ENCODE results near the gene YBEY. TPM values are rescaled to one million over a fixed set of nuclear protein-coding genes. Genes with fewer than 3 reads are reported as not detected.

The YBEY gene
- total and polyA plus RNA-seq, 2 of the 13 experiments (the other 11 are each of a cell fraction or from before 2014, with no cell fraction given) = 6.5 to 8.9 TPM

- H3K4me1 ChIP-seq (ENCODE audit: insufficient read depth, low read length) = no peaks in the 10 kb centered on the region
- ChIA-PET CTCF (ENCODE audit: low intra/inter-chr PET ratio, low total read pairs) (no interaction called here), POLR2A (no interaction called here)
- H3K4me3 ChIP-seq (replicated peaks in 1 of 3; ENCODE audit: insufficient read depth in 1 of 3, low read depth in 2 of 3, low read length in 3 of 3) = no peak overlapping the region
- H3K9ac ChIP-seq (ENCODE audit: insufficient read depth, low read depth, low read length) = no peak overlapping the region
- no peak for DNase-seq (ENCODE audit: low spot score)
- in situ Hi-C loops (cut with HindIII; ENCODE audit: extremely low pct_ligation_motif_present, low pct_unique_long_range_greater_than_20kb) (no loop called here), intact Hi-C loops (cut with micrococcal nuclease; ENCODE audit: unreplicated experiment) (no loop called here)
- BruUV-seq (replicated peaks) = no TSS peak
- H3K4me2 ChIP-seq (ENCODE audit: low read depth, low read length) = no peak overlapping the region
- no peaks in the 10 kb centered on the region for H3K9me3 ChIP-seq (ENCODE audit: low read length)
- no peaks in the 10 kb centered on the region; the same call in 1 of the 2 replicates for H4K20me1 ChIP-seq (ENCODE audit: insufficient read depth, low read length)
- ATAC-seq = no peak
- no peak for FAIRE-seq
- no peaks in the 10 kb centered on the region for H3K79me2 ChIP-seq (ENCODE audit: insufficient read depth, low read length)
- TF ChIP-seq ZNF484 (CRISPR knock-in tag; IDR thresholded peaks at IDR 0.05; ENCODE audit: borderline replicate concordance, low read depth) (no peak), PCBP1 (IDR thresholded peaks at IDR 0.05; ENCODE audit: borderline replicate concordance, low read depth, low read length) (no peak), HOXA3 (CRISPR knock-in tag; IDR thresholded peaks at IDR 0.05) (no peak), ZNF782 (CRISPR knock-in tag; IDR thresholded peaks at IDR 0.05; ENCODE audit: borderline replicate concordance) (no peak), POLR2G (IDR thresholded peaks at IDR 0.05; ENCODE audit: low read depth, low read length) (peak; percentile 42; the same call in 1 of the 2 replicates)
- 98% methylated on average over 6 of the region's 8 CpGs for WGBS (ENCODE audit: low lambda C conversion rate)
- H3K27me3 ChIP-seq (ENCODE audit: control insufficient read depth in 1 of 2, insufficient read depth in 2 of 2, low read length in 2 of 2) = no peaks in the 10 kb centered on the region
- peaks cover 47 to 89% of the 10 kb centered on the region in 2 experiments for H3K36me3 ChIP-seq (replicated peaks in 1 of 2; ENCODE audit: control insufficient read depth in 1 of 2, insufficient read depth in 2 of 2, low read length in 2 of 2)
- no peak overlapping the region for H2AFZ ChIP-seq (ENCODE audit: low read length)
- H3K27ac ChIP-seq (ENCODE audit: extremely low read length, insufficient read depth, low read length) = no peak overlapping the region
Measured at GRCh38 chr21:46243325-46243724, 42.8 kb upstream of the YBEY start.

GRCh38 chr21:46243960-46244361 lies 42.2 kb upstream of the YBEY start:
- Histone ChIP-seq H2AFZ (ENCODE audit: low read length) (no peak overlapping the region), H3K4me3 (replicated peaks in 1 of 3; ENCODE audit: insufficient read depth in 1 of 3, low read depth in 2 of 3, low read length in 3 of 3) (no peak overlapping the region), H3K9ac (ENCODE audit: insufficient read depth, low read depth, low read length) (no peak overlapping the region), H3K36me3 (replicated peaks in 1 of 2; ENCODE audit: control insufficient read depth in 1 of 2, insufficient read depth in 2 of 2, low read length in 2 of 2) (peaks cover 47 to 90% of the 10 kb centered on the region in 2 experiments), H3K4me1 (ENCODE audit: insufficient read depth, low read length) (no peaks in the 10 kb centered on the region), H3K9me3 (ENCODE audit: low read length) (no peaks in the 10 kb centered on the region), H3K79me2 (ENCODE audit: insufficient read depth, low read length) (no peaks in the 10 kb centered on the region), H4K20me1 (ENCODE audit: insufficient read depth, low read length) (no peaks in the 10 kb centered on the region; the same call in 1 of the 2 replicates), H3K27me3 (ENCODE audit: control insufficient read depth in 1 of 2, insufficient read depth in 2 of 2, low read length in 2 of 2) (no peaks in the 10 kb centered on the region), H3K27ac (ENCODE audit: extremely low read length, insufficient read depth, low read length) (no peak overlapping the region), H3K4me2 (ENCODE audit: low read depth, low read length) (no peak overlapping the region)
- DNase-seq (ENCODE audit: low spot score) (no peak), ATAC-seq (no peak), FAIRE-seq (no peak)
- ChIA-PET CTCF (ENCODE audit: low intra/inter-chr PET ratio, low total read pairs) (no interaction called here), POLR2A (no interaction called here)
- no TSS peak for BruUV-seq (replicated peaks)
- intact Hi-C loops (cut with micrococcal nuclease; ENCODE audit: unreplicated experiment) (no loop called here), in situ Hi-C loops (cut with HindIII; ENCODE audit: extremely low pct_ligation_motif_present, low pct_unique_long_range_greater_than_20kb) (no loop called here)
- 94% methylated on average over 2 of the region's 3 CpGs for WGBS (ENCODE audit: low lambda C conversion rate)
- TF ChIP-seq ZNF687 (CRISPR knock-in tag; IDR thresholded peaks at IDR 0.05) (no peak), ARID3A (IDR thresholded peaks at IDR 0.05; ENCODE audit: low read depth, low read length) (no peak), TCF7 (IDR thresholded peaks at IDR 0.05; ENCODE audit: low read depth) (no peak), ZBTB7A (CRISPR knock-in tag; IDR thresholded peaks at IDR 0.05) (no peak), ZNF280D (CRISPR knock-in tag; IDR thresholded peaks at IDR 0.05) (no peak)
